ENCODE results near the gene METTL1.
A peak's percentile ranks its signal among the peaks of the same experiment; 100 is the strongest.
"Not testable (repeated sequence)": the region's sequence is repeated elsewhere in the genome, so short reads cannot be mapped to it uniquely, and the experiment has no call there.

METTL1 gene

DNA sequence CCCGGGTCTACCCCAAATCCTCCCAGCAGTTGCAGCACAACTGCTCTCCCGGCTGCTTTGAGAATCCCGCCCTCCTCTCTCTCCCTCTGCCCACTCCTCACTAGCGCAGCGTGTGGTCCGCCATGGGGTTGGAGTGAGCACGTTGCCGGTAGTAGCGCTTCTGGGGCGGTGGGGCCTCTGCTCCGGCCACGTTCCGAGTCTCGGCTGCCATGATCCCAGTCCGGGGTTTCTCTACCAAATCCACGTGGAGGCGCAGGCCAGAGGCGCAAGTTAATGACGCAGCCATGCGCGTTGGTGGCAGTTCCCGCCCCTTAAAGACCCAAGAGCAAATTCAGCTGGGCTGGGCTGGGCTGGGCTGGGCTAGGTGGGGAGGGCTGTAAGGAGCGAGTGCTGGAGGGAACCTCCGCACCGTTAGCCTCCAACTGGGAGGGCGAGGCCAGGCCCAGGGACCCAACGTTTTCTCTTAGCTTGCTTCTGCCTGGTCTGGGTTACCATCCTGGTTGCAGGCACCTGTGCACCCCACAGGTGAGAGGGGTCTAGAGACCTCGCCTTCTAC, at the start of gene METTL1:
METTL1 (minus strand) TSS at position 233 of the 556 bp plus-strand sequence; CDS start at position 211, 22 bp downstream.
- DNase-seq, result peak; percentile 93

GRCh38 chr12:57821015-57821414, 49.1 kb upstream of the METTL1 start:
- DNase-seq, result not testable (repeated sequence)

DNA sequence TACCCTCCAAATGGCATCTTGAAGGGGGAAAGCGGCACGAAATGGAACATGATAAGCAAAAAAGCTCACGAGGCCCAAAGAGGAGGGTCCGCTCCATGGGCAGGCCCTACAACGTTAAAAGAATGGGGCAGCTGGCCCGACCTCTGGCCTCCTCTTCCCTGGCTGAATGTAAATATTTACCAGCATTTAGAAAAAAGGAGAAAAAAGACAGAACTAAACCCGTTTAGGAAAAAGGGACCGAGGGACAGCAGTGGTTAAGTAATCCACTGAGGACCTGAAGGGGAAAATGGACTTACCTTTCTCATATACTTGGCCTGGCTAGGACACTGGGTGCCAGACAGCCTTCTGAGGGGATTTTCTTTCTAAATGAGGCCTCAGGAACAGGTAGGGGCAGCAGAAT, 48.2 kb upstream of the METTL1 start:
- not testable (repeated sequence) for DNase-seq

DNA sequence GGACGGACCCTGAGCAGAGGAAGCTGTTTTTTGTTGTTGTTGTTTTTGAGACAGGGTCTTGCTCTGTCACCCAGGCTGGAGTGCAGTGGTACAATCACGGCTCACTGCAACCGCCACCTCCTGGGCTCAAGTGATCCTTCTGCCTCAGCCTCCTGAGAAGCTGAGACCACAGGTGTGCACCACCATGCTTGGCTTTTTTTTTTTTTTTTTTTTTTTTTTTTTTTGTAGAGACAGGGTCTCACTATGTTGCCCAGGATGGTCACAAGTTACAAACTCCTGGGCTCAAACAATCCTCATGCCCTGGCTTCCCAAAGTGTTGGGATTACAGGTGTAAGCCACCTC, 46.1 kb upstream of the METTL1 start:
- not testable (repeated sequence) for DNase-seq

DNA sequence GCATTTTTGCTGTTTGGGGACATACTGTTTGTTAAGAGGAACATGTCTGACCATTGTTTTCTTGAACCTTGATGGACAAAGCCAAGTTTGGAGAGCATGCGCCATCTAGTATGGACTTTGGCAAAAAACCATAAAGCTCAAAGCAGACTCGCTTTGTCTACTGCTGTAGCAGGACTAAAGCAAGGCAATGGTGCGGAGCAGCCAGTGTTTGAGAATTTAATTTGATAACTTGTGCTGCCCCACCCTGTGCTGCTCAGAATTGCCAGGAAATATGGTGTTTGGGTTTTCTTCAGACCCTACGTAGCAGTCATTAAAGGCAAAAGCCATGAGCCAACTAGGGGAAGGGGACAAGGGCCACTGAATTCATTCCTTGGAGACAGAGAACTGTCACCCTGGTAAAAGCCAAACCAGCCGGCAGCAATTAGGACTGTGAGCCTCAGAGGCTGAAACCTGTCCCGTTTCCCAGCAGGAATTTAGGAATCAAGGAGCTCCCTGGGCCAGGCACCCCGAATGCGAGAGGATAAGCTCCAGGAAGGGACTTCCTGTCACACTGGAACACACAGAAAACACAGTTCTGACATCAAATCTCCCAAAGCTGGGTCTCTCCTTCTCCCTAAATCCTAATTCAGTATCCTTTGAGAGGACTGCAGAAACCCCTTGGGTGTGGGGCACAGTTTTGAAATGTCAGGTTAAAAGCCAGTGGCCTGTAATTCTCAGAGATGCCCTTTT, 45.5 kb upstream of the METTL1 start:
- DNase-seq, result no peak

- DNase-seq, result no peak
Measured at GRCh38 chr12:57816855-57817151, 44.9 kb upstream of the METTL1 start.

DNA sequence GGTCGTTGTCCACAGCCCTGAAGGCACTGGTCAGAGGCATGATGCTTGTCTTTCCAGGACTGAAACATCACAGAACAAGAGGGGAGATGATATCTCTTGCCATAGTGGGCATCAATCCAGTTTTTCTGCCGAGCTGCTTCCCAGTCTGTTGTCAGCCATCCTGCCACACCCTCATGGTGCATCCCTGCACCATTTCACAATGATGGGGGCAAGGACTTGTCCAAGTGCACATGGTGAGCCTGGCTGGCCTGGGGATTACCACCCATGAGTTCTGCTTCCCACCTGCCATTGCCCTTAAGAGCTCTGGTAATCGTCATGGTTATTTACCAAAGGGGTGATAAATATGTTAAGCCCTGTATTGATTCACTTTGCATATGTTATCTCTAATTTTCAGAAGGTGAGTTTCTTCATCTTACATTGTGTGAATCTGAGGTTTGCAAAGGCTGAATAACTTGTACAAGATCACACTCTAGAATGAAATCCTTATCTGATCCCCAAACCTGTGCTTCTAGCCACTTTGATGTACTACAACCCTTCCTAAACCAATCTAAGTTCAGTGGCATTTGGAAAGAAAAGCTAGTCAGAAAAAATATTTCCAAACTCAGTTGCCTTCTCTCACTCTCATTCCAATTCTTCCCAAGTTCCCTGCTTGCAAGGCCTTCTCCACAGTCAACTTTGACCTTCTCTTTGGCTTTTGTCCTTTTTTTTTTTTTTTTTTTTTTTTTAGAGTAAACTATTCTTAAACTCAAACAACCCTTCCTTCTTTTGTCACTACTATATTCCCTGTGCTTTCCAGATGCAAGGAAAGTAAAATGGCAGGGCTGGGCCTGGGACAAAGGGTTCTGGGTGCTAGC, 44.3 kb upstream of the METTL1 start:
- no peak for DNase-seq

DNA sequence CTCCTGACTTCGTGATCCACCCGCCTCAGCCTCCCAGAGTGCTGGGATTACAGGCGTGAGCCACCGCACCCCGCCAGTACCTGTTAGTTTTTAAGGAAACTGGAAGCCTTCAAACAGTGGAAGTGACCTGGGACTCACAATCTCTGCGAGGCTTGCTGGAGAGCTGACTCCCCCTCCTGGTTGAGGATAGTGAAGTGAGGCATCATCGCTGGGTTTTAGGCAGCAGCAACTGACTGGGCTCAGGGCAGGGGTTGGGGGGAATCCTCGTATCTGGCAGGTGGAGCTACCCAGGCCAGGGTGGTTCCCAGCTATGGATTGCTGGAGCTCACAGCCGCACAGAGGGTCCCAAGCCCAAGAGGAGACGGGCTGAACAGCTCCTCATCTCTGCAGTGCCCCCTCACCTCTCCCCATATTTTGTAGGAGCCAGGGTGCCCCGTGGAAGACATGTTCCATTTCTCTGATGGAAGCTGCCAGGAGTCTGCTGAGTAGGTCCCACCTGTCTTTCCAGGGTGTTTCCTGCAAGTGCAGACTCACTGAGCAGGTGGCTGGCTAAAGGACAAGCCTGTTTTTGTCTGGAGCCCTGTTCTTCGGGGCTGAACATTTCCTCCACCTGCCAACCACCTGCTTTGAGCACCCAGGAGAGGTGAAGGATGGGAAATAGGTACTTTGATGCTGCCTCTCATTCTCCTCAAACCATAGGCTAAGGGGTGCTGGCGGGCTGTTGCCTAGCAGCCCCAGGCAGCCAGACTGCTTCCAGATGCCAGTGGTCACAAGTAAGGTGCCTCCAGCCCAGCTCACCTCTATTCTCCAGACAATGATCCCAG, 43.5 kb upstream of the METTL1 start:
- no peak for DNase-seq

DNA sequence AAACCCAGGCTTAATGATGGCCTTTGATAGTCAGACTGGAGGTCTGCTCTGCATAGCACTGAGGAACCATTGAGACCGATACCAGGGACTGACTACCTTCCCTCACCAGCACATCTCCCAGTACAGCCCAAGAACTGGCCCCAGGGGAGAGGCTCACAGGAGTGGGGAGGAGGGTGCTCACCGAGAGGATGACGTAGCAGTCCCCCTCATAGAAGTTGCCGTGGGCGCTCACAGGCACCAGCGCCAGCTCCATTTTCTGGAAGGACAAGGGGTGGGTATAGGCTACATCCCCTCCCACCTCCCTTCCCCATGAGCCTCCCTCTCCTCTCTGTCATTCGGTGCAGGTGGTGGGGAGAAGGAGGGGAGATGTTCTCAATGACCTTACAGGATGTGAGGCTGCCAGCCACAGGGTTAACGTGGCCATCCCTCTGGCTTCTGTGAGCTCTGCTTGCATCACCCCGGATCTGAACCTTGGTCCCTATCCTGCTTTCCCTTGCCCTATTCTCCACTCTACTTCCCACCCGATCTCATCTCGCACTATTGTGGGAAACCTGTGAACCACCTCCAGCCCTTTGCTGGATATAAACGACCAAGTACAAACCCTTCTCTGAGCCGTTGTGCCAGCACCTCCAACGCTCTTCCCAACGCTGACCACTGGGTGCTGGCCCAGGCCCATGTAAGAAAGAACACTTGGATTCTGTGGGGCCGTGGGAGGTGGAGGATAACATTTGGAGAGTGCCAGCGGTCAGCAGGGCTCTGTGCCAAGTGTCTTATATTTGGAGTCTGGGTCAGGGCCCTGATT, 42.3 kb upstream of the METTL1 start:
- no peak for DNase-seq

DNA sequence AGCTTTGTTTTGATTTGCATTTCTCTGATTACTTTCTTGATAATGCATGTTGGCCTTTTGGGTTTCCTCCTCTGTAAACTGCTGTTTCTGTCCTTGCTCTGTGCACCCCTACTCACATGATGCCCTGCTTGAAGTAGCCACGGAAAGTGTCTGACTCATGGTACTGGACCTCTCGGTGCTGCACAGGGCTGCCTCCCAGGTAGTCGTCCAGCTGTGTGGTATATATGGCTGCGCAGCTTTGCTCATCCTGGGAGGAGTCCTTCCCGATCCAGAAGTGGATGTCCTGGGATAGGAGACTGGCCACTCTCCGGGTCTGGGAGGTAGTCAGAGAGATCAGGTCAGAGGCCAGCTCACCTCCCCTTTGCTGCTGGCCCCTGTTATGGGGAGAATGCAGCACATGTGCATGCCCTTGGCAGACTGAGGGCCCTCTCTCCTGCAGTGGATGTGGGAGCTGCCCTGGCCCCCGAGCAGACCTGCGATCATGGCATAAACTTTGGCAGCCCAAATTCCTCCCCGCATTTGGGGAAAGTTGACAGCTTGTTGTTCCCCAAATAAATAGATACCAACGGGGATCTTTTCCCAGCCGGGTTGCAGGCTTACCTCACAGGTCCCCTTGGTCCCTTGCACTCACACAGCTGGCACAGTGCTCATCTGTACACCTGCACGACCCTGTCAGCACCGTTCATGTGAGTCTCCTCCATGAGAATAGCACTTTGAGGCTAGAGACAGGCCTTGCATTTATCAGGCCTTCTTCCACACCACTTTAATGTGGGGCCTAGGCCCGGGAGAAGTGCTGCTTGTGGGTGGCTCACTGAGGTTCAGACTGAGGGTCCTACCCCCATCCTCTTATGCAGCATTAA, 41.4 kb upstream of the METTL1 start:
- no peak for DNase-seq

DNA sequence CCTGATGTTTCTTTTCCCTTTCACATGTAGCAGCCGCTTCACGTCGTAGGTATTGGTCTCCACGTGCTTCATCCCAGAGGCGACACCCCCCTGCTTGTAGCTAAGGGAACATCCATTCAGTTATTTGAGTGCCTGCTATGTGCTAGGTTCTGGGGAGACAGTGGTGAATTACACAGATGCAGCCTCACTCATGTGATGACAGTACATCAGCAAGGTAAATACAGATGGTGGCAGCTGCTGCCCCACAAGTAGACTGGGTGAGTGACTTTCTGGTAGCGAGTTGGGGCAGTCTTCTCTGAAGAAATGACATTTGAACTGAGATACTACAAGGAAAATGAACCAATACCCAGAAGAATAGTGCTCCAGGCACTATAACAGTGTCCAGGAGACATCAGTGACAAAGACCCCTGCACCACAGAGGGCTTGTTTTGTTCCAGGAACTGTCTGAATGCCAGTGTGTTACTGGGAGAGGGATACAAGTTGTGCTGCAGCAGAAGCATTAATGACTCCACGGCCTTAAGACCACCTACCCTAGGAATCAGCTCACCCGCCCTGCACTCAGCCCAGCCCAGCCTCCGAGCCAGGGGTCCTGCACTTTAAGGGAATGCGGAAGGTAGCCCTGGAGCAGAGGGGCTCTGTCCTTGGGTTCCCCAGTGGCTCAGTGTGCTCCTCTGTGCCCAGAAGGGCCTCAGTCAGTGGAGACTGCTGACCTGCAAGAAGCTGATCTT, 39.3 kb upstream of the METTL1 start:
- no peak for DNase-seq

- no peak for DNase-seq
Measured at GRCh38 chr12:57810450-57810849, 38.5 kb upstream of the METTL1 start.

DNA sequence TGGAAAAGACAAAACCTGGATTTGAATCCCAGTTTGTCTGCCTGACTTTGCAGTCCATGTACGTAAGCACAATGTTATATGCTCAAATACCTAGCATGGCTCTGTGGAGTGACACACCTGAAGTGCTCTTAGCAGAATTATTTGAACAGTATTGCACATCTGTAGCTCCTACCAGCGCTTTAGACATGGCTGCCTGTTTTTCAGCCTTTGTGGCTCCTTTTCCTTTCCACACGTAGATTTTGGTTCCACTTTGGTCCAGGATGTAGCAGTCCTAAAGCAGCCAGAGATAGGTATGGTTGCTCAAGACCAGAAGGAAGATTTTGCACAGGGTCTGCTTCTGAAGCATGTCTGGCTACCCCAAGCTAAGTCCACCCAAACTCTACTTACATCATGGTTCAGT, 37.5 kb upstream of the METTL1 start:
- no peak for DNase-seq

DNA sequence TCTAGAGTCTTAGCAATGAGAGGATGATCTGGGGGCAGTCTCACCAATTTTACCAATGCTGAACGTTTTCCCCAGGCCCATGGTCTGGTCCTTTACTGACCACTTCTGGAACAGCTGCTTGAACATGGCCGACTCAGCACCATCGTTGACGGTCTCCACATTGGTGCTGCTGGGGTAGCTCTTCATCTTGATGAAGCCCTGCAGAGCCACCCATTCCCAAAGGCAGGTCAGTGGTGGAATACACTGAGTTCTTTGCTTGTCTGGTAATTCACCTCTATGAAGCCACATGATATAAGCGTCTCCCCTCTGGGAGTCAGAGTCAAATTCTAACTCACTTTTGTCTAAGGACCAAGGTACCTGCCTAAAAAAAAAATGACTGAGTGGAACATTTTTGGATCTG, 36.4 kb upstream of the METTL1 start:
- DNase-seq, result no peak

GRCh38 chr12:57807285-57807684, 35.4 kb upstream of the METTL1 start:
- no peak for DNase-seq

GRCh38 chr12:57806677-57807076, 34.8 kb upstream of the METTL1 start:
- DNase-seq, result no peak

GRCh38 chr12:57803319-57803893, 31.5 kb upstream of the METTL1 start:
- no peak for DNase-seq

GRCh38 chr12:57802607-57803006, 30.7 kb upstream of the METTL1 start:
- no peak for DNase-seq

- DNase-seq, result no peak
Measured at GRCh38 chr12:57800965-57801364, 29.1 kb upstream of the METTL1 start.

DNA sequence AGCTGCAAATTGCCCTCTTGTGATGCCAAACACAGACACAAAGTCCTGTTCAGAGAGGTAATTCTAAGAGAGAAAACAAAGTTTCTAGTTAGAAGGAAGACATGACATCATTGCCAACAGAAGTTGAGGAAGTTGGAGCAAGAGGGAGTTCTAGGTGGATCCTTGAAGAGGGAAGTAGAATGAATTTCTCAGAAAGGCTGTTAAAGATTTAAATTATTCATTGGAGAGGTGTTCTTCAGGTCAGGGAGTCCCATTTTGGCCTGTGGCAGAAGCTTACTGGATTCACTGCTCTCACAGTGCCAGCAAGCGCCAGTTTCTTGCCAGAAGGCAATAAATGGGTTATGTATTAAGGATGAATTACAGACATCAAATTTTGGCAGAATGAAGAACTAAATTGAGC, 26.0 kb upstream of the METTL1 start:
- DNase-seq, result no peak
